ENCODE results near the gene DEUP1.
"Not testable (repeated sequence)": the region's sequence is repeated elsewhere in the genome, so short reads cannot be mapped to it uniquely, and the experiment has no call there.

Gene DEUP1

GRCh38 chr11:93411705-93412104, 81.2 kb downstream of the DEUP1 start:
- no peak for DNase-seq (ENCODE audit: low read depth)
- TF ChIP-seq CTCF (IDR thresholded peaks at IDR 0.05; ENCODE audit: insufficient read depth, low read depth, low read length, missing control alignments) = no peak
- H3K4me3 ChIP-seq (ENCODE audit: low read length) = no peak overlapping the region

- DNase-seq (ENCODE audit: low read depth) = no peak
- no peak for TF ChIP-seq CTCF (IDR thresholded peaks at IDR 0.05; ENCODE audit: insufficient read depth, low read depth, low read length, missing control alignments)
- H3K4me3 ChIP-seq (ENCODE audit: low read length) = no peak overlapping the region
Measured at GRCh38 chr11:93432247-93432646, 101.7 kb downstream of the DEUP1 start.

GRCh38 chr11:93443232-93443631, 112.7 kb downstream of the DEUP1 start:
- H3K4me3 ChIP-seq (ENCODE audit: low read length); DNase-seq (ENCODE audit: low read depth): not testable (repeated sequence)

- no peak overlapping the region for H3K4me3 ChIP-seq (ENCODE audit: low read length)
- peak; percentile 91 for DNase-seq (ENCODE audit: low read depth)
- no peak for TF ChIP-seq CTCF (IDR thresholded peaks at IDR 0.05; ENCODE audit: insufficient read depth, low read depth, low read length, missing control alignments)
Measured at GRCh38 chr11:93444617-93445073, 114.1 kb downstream of the DEUP1 start.

GRCh38 chr11:93458286-93458685, 127.7 kb downstream of the DEUP1 start:
- no peak for TF ChIP-seq CTCF (IDR thresholded peaks at IDR 0.05; ENCODE audit: insufficient read depth, low read depth, low read length, missing control alignments)
- no peak overlapping the region for H3K4me3 ChIP-seq (ENCODE audit: low read length)
- DNase-seq (ENCODE audit: low read depth) = no peak

- H3K4me3 ChIP-seq (ENCODE audit: low read length); DNase-seq (ENCODE audit: low read depth): not testable (repeated sequence)
Measured at GRCh38 chr11:93463666-93464065, 133.1 kb downstream of the DEUP1 start.

GRCh38 chr11:93464927-93465540, 134.5 kb downstream of the DEUP1 start:
- no peak for DNase-seq (ENCODE audit: low read depth)
- no peak overlapping the region for H3K4me3 ChIP-seq (ENCODE audit: low read length)
- TF ChIP-seq CTCF (IDR thresholded peaks at IDR 0.05; ENCODE audit: insufficient read depth, low read depth, low read length, missing control alignments) = no peak

GRCh38 chr11:93467054-93467453, 136.5 kb downstream of the DEUP1 start:
- no peak for TF ChIP-seq CTCF (IDR thresholded peaks at IDR 0.05; ENCODE audit: insufficient read depth, low read depth, low read length, missing control alignments)
- H3K4me3 ChIP-seq (ENCODE audit: low read length) = no peak overlapping the region

More at GRCh38 chr11:93467054-93467453, 136.5 kb downstream of the DEUP1 start:
- no peak for DNase-seq (ENCODE audit: low read depth)

All from epithelial cell of esophagus (primary cell).